BJ (cell line): ENCODE results near the gene HOXA9. TPM values are rescaled to one million over a fixed set of nuclear protein-coding genes. Genes with fewer than 3 reads are reported as not detected.

Experiments used
- CTCF ChIA-PET: fragments of 350-600 bp; formaldehyde crosslinking; extraction: SDS; loops from one replicate; lab custom pipeline; 2021; ENCODE audit warnings: antibody characterized with exemption, inconsistent platforms; lab: Yijun Ruan, JAX
- POLR2A ChIA-PET: fragments of 300-600 bp; sonication (Branson Sonifier 250); formaldehyde crosslinking; extraction: SDS; loops from one replicate; lab custom pipeline; 2021; ENCODE audit warnings: antibody characterized with exemption; lab: Charles Lee
- DNase-seq: peaks from one replicate; pipeline ENCODE4 v3.0.0-alpha.2; 2011; ENCODE audit warnings: low read depth
- H3K27me3 ChIP-seq: 2 replicates; pipeline ENCODE4 v1.6.0; 2011; ENCODE audit warnings: low read length; ENCODE audit not compliant: control insufficient read depth, insufficient read depth
- H3K36me3 ChIP-seq: 2 replicates; pipeline ENCODE4 v1.5.1; 2011; ENCODE audit warnings: low read length; ENCODE audit not compliant: control insufficient read depth, insufficient read depth
- H3K4me3 ChIP-seq: 2 replicates; pipeline ENCODE4 v1.5.1; 2011; ENCODE audit warnings: low read depth, mild to moderate bottlenecking, control low read depth, low read length
- CTCF ChIP-seq: IDR thresholded peaks from 2 replicates; pipeline ENCODE4 v1.5.1; 2011; ENCODE audit warnings: low read depth, mild to moderate bottlenecking, control low read depth, inconsistent platforms, low read length, moderate library complexity; ENCODE audit not compliant: insufficient read depth
- polyA plus RNA-seq: library from polyadenylated mRNA; depleted of rRNA; stranded (reverse); fragments of >200 nt; gene quantifications from 2 replicates; pipeline ENCODE4 v1.2.3, GENCODE V29; 2011

Gene HOXA9
- polyA plus RNA-seq, 1 experiment: 15.0 TPM

- no peak for DNase-seq
- POLR2A ChIA-PET: no interaction called here
- CTCF ChIA-PET: interaction anchor here (1.4 to 1.7 kb wide), 2 partner anchors 12 to 16 kb away, joined by 4 to 5 read pairs; no protein-coding TSS in a partner anchor
- Histone ChIP-seq H3K36me3 (no peaks in the 10 kb centered on the region), H3K27me3 (no peaks in the 10 kb centered on the region), H3K4me3 (no peak overlapping the region)
- TF ChIP-seq CTCF: no peak
These were observed 38.6 kb downstream of the HOXA9 start for GRCh38 chr7:27126596-27127327.

DNA sequence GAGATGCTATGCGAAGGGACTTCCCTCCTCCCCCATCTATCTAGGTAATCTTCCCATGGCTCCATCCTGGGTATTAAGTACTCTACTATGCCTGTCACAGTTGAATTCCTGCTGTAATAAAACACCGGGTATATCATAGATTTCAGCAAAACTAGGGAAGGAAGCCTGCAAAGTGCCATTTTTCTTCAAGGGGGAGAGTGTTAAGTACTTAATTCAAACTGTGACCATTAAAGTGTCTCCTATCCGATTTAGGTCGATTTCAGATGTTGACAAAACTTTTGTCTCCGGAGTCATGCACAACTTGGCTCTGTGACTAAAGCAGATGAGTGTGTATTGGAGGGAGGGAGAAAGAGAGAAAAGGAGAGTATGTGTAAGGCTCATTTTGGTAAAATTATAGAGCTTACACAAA, 39.3 kb downstream of the HOXA9 start:
- DNase-seq: no peak
- Histone ChIP-seq H3K27me3 (no peaks in the 10 kb centered on the region), H3K4me3 (no peak overlapping the region), H3K36me3 (no peaks in the 10 kb centered on the region)
- CTCF ChIA-PET: interaction anchor here (1.4 kb wide), 1 partner anchor 11 kb away, joined by 5 read pairs; no protein-coding TSS in a partner anchor
- POLR2A ChIA-PET: no interaction called here
- TF ChIP-seq CTCF: no peak

- no peak overlapping the region for H3K4me3 ChIP-seq
- no peak for TF ChIP-seq CTCF
- no peak for DNase-seq
- CTCF ChIA-PET: no interaction called here
- POLR2A ChIA-PET: no interaction called here
- H3K36me3 ChIP-seq: no peaks in the 10 kb centered on the region
- no peaks in the 10 kb centered on the region for H3K27me3 ChIP-seq
These were observed 40.2 kb downstream of the HOXA9 start for GRCh38 chr7:27124902-27125689.

GRCh38 chr7:27124096-27124901, 41.0 kb downstream of the HOXA9 start:
- H3K27me3 ChIP-seq: no peaks in the 10 kb centered on the region
- no peak overlapping the region for H3K4me3 ChIP-seq
- H3K36me3 ChIP-seq: no peaks in the 10 kb centered on the region
- no peak for DNase-seq
- CTCF ChIA-PET: interaction anchor here (1.3 kb wide), 1 partner anchor 8 kb away, joined by 3 read pairs; no protein-coding TSS in a partner anchor
- POLR2A ChIA-PET: no interaction called here
- TF ChIP-seq CTCF: no peak
